H1 (cell line): ENCODE measurements around the gene SEC16A. TPM values are rescaled to one million over a fixed set of nuclear protein-coding genes. Genes with fewer than 3 reads are reported as not detected.

Experiments
- ATF3 ChIP-seq: IDR thresholded peaks from 2 replicates; pipeline ENCODE4 v1.6.1; 2011; ENCODE audit warnings: low read depth, mild to moderate bottlenecking, low read length; ENCODE audit not compliant: insufficient read depth
- CBX8 ChIP-seq: fragments of 300-800, 300-1000 bp; sonication (generic); IDR thresholded peaks from 2 replicates; pipeline ENCODE4 v1.7.1; 2016; ENCODE audit warnings: low read depth, low read length, borderline replicate concordance
- CEBPB ChIP-seq: IDR thresholded peaks from 2 replicates; pipeline ENCODE4 v1.6.1; 2012; ENCODE audit warnings: low read depth, low read length
- FOSL1 ChIP-seq: IDR thresholded peaks from 2 replicates; pipeline ENCODE4 v1.6.1; 2011; ENCODE audit warnings: mild to moderate bottlenecking, low read depth, low read length, moderate library complexity; ENCODE audit not compliant: insufficient read depth
- HDAC6 ChIP-seq: IDR thresholded peaks from one replicate; pipeline ENCODE4 v1.7.1; 2012; ENCODE audit warnings: low read depth, mild to moderate bottlenecking, inconsistent platforms, low read length, moderate library complexity
- JUND ChIP-seq: IDR thresholded peaks from 2 replicates; pipeline ENCODE4 v1.6.1; 2011; ENCODE audit warnings: mild to moderate bottlenecking, improper control_type of control experiment, low read length
- SP4 ChIP-seq: IDR thresholded peaks from 2 replicates; pipeline ENCODE4 v1.6.1; 2012; ENCODE audit warnings: low read length, inconsistent platforms
- TAF7 ChIP-seq: optimal IDR thresholded peaks from 2 replicates; pipeline ENCODE3; 2011; ENCODE audit warnings: low read depth, mild to moderate bottlenecking, inconsistent platforms, low read length, moderate library complexity, borderline replicate concordance
- polyA plus RNA-seq, 7 experiments: library from polyadenylated mRNA; depleted of rRNA in 3 of 7; stranded (reverse) in 5 of 7; unstranded in 2 of 7; fragments of >200 nt in 5 of 7; fragments of 200-250 nt in 2 of 7; gene quantifications; 1 replicate in 5 of 7; 2 replicates in 1 of 7; 4 replicates in 1 of 7; pipeline versions ENCODE4 v1.2.1 to v1.2.3, GENCODE V29; 2011 to 2013; ENCODE audit warnings: missing spikeins in 2 of 7, mixed read lengths in 2 of 7
- total RNA-seq: library from RNA; stranded (reverse); fragmentation: NEBNext Ultra II Directional; extraction: Animal tissue kit (Norgen Biotek cat#: 25700); gene quantifications from 2 replicates; pipeline ENCODE4 v1.2.1, GENCODE V29; 2021
- TF ChIP-seq, protein P1 (sequence below), 3 experiments: IDR thresholded peaks; 1 replicate in 2 of 3; 2 replicates in 1 of 3; pipeline versions ENCODE4 v1.5.1 to v1.6.1; 2011; ENCODE audit warnings: low read length in 3 of 3, mild to moderate bottlenecking in 3 of 3, inconsistent platforms in 2 of 3, low read depth in 1 of 3, moderate library complexity in 1 of 3; ENCODE audit not compliant: insufficient read depth in 1 of 3; ENCODE audit errors: control extremely low read depth in 1 of 3

Gene SEC16A
- total and polyA plus RNA-seq, 2 of the 8 experiments (the other 6 are each of a cell fraction or from before 2014, with no cell fraction given) = 21.6 to 49.0 TPM

- no peak for TF ChIP-seq HDAC6
- TF ChIP-seq CEBPB = no peak
- TF ChIP-seq, protein P1, sequence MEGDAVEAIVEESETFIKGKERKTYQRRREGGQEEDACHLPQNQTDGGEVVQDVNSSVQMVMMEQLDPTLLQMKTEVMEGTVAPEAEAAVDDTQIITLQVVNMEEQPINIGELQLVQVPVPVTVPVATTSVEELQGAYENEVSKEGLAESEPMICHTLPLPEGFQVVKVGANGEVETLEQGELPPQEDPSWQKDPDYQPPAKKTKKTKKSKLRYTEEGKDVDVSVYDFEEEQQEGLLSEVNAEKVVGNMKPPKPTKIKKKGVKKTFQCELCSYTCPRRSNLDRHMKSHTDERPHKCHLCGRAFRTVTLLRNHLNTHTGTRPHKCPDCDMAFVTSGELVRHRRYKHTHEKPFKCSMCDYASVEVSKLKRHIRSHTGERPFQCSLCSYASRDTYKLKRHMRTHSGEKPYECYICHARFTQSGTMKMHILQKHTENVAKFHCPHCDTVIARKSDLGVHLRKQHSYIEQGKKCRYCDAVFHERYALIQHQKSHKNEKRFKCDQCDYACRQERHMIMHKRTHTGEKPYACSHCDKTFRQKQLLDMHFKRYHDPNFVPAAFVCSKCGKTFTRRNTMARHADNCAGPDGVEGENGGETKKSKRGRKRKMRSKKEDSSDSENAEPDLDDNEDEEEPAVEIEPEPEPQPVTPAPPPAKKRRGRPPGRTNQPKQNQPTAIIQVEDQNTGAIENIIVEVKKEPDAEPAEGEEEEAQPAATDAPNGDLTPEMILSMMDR (IDR thresholded peaks at IDR 0.05; ENCODE audit: control extremely low read depth in 1 of 3, insufficient read depth in 1 of 3, low read depth in 1 of 3, low read length in 3 of 3) = peak in 2 of 3 experiments; percentile 66 to 73; a peak in 3 of 4 replicates
- TF ChIP-seq ATF3 = no peak
- no peak for TF ChIP-seq CBX8
- TF ChIP-seq FOSL1 = no peak
- TF ChIP-seq TAF7 = peak; percentile 57
- no peak for TF ChIP-seq JUND
- no peak for TF ChIP-seq SP4
Measured at GRCh38 chr9:136439481-136440408, 43.1 kb downstream of the SEC16A start, which contains the start of gene INPP5E (continued).
